Right cardiac atrium (tissue), 5 donors: ENCODE measurements around the gene ZBTB20. TPM values are rescaled to one million over a fixed set of nuclear protein-coding genes. Genes with fewer than 3 reads are reported as not detected.

ENCODE experiments used
- ATAC-seq, 2 donors: fragments of 200-7000 bp; cut with Tn5 transposase; one replicate each; pipeline versions ENCODE4 v1.8.0 to v1.9.1; 2020; ENCODE audit warnings: moderate library complexity in 2 of 2, mild to moderate bottlenecking in 1 of 2
- DNase-seq, 3 donors: peaks; one replicate each; pipeline ENCODE4 v3.0.0-alpha.2; 2020
- H3K27ac ChIP-seq: one replicate; pipeline ENCODE4 v1.5.1; 2013; ENCODE audit warnings: mild to moderate bottlenecking, low read length, control low read depth, moderate library complexity
- H3K27me3 ChIP-seq: one replicate; pipeline ENCODE4 v1.6.1; 2013; ENCODE audit not compliant: control insufficient read depth, insufficient read depth
- H3K4me1 ChIP-seq: one replicate; pipeline ENCODE4 v1.6.1; 2013; ENCODE audit warnings: low read length; ENCODE audit not compliant: control insufficient read depth, insufficient read depth
- H3K4me3 ChIP-seq: one replicate; pipeline ENCODE4 v1.5.1; 2013; ENCODE audit warnings: low read length, control low read depth
- H3K9me3 ChIP-seq: one replicate; pipeline ENCODE4 v1.6.1; 2013; ENCODE audit warnings: low read length; ENCODE audit not compliant: control insufficient read depth
- WGBS: extraction: QIAGEN DNeasy Blood & Tissue Kit; methylation state at CpG from one replicate; pipeline ENCODE4 v1.1.7; 2013; 5-methylcytosine and 5-hydroxymethylcytosine counted together
- intact Hi-C, 4 donors: fragments of 100-400 bp; cut with DNase I; formaldehyde crosslinking; loops; one replicate each; pipeline versions ENCODE4 v1.11.0 to v1.14.0; 2022 to 2023
- microRNA-seq, 2 donors: library from miRNA; unstranded; fragments of <30 nt; microRNA quantifications; one replicate each; pipeline ENCODE4 v1.2.0, GENCODE V29; 2020 to 2021
- polyA plus RNA-seq: library from polyadenylated mRNA; stranded (reverse); fragments of 200-250 nt; gene quantifications from one replicate; pipeline ENCODE4 v1.2.3, GENCODE V29; 2013
- total RNA-seq, 4 donors: library from RNA; stranded (reverse); fragmentation: NEBNext Ultra II Directional; extraction: Animal tissue kit (Norgen Biotek cat#: 25700); gene quantifications; one replicate each; pipeline ENCODE4 v1.2.1, GENCODE V29; 2021
- donor health status: healthy with polysubstance abuse.
- donor health status: DM: no; HTN: yes; CAD: no.
- donor health status: DM: no; HTN: no; CAD: no.
- donor health status: DM: no; HTN: yes; CAD: no; lungs with severe emphysema.
- donor health status: DM: yes; HTN: yes; CAD: no.

The ZBTB20 gene
- total and polyA plus RNA-seq, 5 donors: 6.5 to 87.9 (median 75.5) TPM

- Histone ChIP-seq H3K4me1 (no peaks in the 10 kb centered on the region), H3K4me3 (no peak overlapping the region), H3K27me3 (no peaks in the 10 kb centered on the region), H3K9me3 (no peaks in the 10 kb centered on the region), H3K27ac (no peak overlapping the region)
- 49% methylated on average over 23 of the region's 23 CpGs for WGBS
- intact Hi-C loops: no loop called here
- ATAC-seq (peak; percentile 11 to 70), DNase-seq (peak; percentile 38 to 82 (median 73))
Observed at GRCh38 chr3:114290911-114291901, 855.9 kb downstream of the ZBTB20 start.

- Histone ChIP-seq H3K27me3 (no peaks in the 10 kb centered on the region), H3K9me3 (no peaks in the 10 kb centered on the region), H3K4me3 (no peak overlapping the region), H3K4me1 (no peaks in the 10 kb centered on the region), H3K27ac (no peak overlapping the region)
- 84% methylated on average over 2 of the region's 2 CpGs for WGBS
- intact Hi-C loops: no loop called here
- ATAC-seq (no peak), DNase-seq (no peak)
Observed at GRCh38 chr3:114286266-114286665, 860.8 kb downstream of the ZBTB20 start.

- 93% methylated on average over 3 of the region's 3 CpGs for WGBS
- DNase-seq (no peak), ATAC-seq (no peak)
- intact Hi-C loops: no loop called here
- Histone ChIP-seq H3K27ac (no peak overlapping the region), H3K27me3 (no peaks in the 10 kb centered on the region), H3K9me3 (no peaks in the 10 kb centered on the region), H3K4me1 (no peaks in the 10 kb centered on the region), H3K4me3 (no peak overlapping the region)
Observed at GRCh38 chr3:114285648-114286230, 861.3 kb downstream of the ZBTB20 start.

GRCh38 chr3:114284644-114285043, 862.4 kb downstream of the ZBTB20 start:
- 97% methylated on average over 1 of the region's 1 CpG for WGBS
- intact Hi-C loops: no loop called here
- no peak for DNase-seq
- Histone ChIP-seq H3K4me1 (no peaks in the 10 kb centered on the region), H3K27ac (no peak overlapping the region), H3K9me3 (no peaks in the 10 kb centered on the region), H3K27me3 (no peaks in the 10 kb centered on the region), H3K4me3 (no peak overlapping the region)
- no peak for ATAC-seq

Small RNA genes lying within 50 kb of the gene (microRNA-seq; reads per million reads assigned to microRNA genes)
- 1.6 to 2.5 reads per million in 2 donors for gene MIR4796
